T follicular helper cell (primary cell): Measurements from ENCODE around the gene ZNF416.

Experiments
- DNase-seq: peaks from one replicate; pipeline ENCODE4 v3.0.0-alpha.2; 2020; ENCODE audit warnings: low read depth
- total RNA-seq, 2 experiments: gene quantifications; one replicate each; lab custom pipeline; 2026; lab: John Stamatoyannopoulos, UW

The ZNF416 gene
- total RNA-seq = 10.9 to 18.4 reads per million in 2 experiments

DNA sequence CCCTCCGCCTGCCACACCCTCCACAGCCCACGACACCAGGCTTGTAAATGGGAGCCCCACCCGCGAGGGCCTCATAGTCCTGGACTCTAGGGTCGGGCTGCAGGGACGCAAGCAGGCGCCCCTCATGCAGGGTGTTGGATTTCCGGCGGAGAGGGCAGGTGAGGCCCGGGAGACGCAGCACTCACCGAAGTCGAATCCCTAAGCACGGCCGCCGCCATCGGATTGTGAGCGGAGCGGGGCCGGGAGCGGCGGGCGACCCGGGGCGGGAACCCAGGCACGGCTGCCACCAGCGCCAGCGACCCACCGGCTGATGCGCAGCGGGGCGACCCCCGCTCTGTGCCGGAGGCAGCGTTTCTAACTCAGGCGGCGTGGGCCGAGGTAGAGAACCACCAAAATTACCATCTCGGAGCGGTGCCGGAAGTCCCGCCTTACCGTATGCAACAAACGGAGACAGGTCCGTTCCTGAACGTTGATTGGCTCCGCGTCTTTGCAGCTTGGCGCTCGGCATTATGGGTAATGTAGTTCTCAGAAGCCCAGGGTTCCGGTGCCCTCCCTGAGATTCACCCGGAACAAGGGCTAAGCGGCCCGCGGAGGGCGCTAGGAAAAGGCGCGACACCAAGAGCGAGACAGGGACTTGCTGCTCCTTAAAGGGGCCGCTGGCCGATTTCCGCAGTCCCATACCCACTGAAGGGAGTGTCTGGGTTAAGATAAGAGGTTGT lies at the start of gene ZNF416:
ZNF416 (minus strand) TSS at position 425 of the 719 bp plus-strand sequence; CDS start at position 218, 207 bp downstream.
- peak; percentile 94 for DNase-seq

- DNase-seq = no peak
Measured at GRCh38 chr19:57623091-57623490, 44.4 kb upstream of the ZNF416 start.

- no peak for DNase-seq
Measured at GRCh38 chr19:57620673-57621348, 42.1 kb upstream of the ZNF416 start.

GRCh38 chr19:57615346-57615745 lies 36.6 kb upstream of the ZNF416 start:
- DNase-seq = no peak

DNA sequence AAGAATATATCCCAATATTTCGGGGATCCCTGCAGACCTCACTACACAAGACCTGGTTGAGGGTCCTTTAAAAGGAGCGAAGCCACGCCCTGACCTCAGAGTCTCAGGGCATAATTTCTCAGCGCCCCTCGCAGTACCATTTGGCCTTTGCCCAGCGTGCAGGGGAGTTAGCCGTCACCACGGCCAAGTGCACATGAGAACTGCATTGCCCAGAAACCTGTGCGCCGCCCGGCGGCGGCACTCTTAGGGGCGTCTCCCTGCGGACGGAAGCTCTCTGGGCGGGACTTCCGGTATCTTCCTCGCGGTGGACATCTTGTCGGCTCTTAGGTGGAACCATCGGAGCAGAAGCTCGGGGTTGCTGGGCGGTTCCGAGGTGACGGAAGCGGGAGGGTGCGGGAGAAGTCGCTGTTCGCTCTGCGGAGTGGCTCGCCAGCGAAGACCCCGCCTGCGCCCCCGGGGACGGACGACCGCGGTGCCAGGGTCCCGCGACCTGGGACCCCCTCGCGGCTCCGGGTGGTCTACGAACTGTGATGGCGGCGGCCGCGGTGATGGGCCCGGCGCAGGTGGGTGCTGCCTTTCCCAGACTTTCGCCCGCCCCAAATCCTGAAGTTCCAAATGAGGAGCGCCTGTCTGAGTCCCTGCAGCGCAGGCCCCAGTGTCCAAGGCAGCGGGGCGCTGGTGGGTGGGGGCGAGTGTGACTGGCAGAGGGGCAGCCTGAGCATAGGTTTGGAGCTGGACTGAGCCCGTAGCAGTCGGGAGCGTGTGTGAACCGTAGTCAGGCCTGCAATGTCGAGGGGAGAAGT lies 35.4 kb upstream of the ZNF416 start, which contains the start of gene ZNF134:
ZNF134 (plus strand) TSS at position 302 of the 803 bp plus-strand sequence. CDS start 5,227 bp downstream, outside the sequence.
- DNase-seq = peak; percentile 80

DNA sequence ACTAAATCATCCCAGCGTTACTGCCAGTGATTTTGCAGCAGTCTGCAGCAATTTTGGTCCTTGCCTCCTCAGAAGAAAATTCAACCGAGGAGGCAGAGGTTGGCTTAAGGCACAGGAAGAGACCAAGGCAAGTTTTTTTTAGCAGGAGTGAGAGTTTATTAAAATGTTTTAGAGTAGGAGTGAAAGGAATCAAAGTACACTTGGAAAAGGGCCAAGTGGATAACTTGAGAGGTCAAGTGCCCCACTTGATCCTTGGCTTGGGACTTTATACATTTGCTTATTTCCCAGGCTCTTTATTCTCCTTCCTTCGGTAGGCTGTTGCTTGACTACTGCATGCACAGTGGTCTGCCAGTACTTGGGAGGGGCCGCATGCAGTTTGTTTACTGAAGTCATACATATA lies 32.4 kb upstream of the ZNF416 start:
- no peak for DNase-seq

GRCh38 chr19:57606931-57607330 lies 28.2 kb upstream of the ZNF416 start:
- DNase-seq = no peak

DNA sequence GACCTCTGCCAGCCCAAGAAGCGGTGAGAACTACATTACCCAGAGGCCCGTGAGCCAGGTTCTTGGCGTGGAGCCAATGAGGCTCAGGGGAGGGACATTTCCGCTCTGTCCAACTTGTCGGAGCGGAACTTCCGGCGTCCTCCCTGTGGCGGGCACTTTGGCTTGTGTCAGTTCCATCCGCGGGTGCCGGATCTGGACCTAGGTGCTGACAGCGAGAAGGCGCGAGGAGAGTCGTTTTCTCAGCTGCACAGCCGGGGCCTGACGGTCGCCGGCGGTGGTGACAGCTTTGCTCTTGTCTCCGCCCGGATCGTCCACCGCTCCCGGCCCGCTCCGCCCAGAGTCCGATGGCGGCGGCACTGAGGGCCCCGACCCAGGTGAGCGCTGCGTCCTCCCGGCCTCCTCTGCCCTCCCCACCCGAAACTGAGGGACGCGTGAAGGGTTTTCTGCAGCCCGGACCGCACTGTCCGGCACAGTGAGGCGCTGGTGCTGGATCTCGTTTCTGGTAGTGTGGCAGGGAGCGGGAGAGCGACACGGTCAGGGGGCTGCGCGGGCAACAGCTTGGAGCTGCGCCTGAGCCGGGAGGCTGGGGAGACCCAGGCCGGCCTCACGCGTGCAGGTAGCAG lies 21.2 kb upstream of the ZNF416 start, which contains the start of gene ZNF530:
ZNF530 (plus strand) TSS at position 125 of the 623 bp plus-strand sequence. CDS start 4,461 bp downstream, outside the sequence.
- peak; percentile 60 for DNase-seq

DNA sequence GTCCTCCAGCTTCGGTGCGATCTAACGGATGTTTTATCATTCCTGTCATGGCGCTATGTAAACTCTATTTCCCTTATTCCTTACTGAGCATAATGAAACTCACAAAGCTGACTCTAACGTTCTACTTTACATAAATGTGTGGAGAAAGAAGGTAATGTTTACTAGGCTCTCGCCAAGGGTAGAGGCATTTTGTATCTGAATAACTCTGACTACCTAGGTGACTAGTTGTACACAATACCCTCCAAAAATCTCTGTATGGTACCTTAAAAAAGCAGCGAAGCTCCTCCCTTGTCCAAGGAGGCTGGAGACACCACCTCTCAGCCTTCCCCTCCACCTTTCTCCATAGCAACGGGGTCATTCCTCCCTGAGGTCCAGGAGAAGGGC lies 20.7 kb upstream of the ZNF416 start:
- no peak for DNase-seq

- no peak for DNase-seq
Measured at GRCh38 chr19:57587529-57587928, 8.8 kb upstream of the ZNF416 start.

GRCh38 chr19:57583521-57584416 lies 5.1 kb upstream of the ZNF416 start, which contains the start of gene ZIK1:
ZIK1 (plus strand) TSS chr19:57584145; CDS start chr19:57584357, 212 bp downstream.
- DNase-seq = peak; percentile 79

- no peak for DNase-seq
Measured at GRCh38 chr19:57583104-57583520, 4.4 kb upstream of the ZNF416 start.

- no peak for DNase-seq
Measured at GRCh38 chr19:57576661-57577060, 2.0 kb downstream of the ZNF416 start.

DNA sequence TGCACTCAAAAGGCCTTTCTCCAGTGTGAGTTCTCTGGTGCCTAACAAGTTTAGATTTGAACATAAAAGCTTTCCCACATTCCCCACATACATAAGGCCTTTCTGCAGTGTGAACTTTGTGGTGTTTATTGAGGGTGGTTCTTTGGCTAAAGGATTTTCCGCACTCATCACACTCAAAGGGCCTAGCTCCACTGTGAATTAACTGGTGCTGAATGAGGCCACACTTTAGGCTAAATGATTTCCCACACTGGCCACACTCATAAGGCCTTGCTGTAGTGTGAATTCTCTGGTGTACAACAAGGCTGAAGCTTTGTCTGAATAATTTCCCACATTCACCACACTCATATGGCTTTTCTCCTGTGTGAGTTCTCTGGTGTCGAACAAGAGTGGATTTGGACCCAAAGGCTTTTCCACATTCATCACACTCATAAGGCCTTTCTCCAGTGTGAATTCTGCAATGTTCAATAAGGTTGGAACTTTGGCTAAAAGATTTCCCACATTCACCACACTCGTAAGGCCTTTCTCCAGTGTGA lies 6.2 kb downstream of the ZNF416 start:
- DNase-seq = no peak

DNA sequence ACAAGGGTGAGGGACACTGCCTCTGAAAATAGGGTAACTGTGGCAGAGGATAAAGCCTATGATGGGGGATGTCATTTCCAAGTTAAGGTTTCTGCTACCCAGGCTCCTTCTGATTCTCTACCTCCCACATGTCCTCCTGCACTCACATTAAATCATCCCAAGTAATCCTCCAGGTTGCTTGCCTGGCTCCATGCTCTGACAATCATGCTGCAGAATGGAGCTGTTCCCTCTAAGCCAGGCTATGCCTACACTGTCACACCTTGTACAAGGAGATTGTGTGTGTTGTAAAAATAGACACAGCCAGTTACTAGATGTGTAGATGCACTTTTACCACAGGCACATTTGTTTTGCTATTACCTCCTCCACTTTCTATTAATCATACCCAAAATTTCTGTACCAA lies 8.0 kb downstream of the ZNF416 start:
- DNase-seq = no peak

- DNase-seq = no peak
Measured at GRCh38 chr19:57566396-57567265, 12.1 kb downstream of the ZNF416 start.

DNA sequence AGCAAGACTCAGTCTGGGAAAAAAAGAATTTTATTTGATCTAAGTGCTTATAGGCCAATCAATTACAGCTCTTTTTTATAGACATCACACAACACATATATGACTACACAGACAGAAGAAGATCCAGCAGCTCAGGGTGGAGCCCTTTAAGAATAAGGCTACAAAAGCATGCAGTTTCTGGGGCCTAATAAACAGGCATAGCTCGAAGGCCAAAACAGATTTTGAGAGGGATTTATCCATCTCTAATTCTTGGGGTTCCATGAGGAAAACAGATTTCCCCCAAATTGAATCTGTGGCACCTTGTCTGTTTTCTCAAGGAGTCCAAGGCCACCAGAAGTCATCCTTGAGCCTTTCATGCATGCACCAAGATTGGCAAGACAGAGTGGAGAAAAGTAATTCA lies 15.2 kb downstream of the ZNF416 start:
- no peak for DNase-seq

DNA sequence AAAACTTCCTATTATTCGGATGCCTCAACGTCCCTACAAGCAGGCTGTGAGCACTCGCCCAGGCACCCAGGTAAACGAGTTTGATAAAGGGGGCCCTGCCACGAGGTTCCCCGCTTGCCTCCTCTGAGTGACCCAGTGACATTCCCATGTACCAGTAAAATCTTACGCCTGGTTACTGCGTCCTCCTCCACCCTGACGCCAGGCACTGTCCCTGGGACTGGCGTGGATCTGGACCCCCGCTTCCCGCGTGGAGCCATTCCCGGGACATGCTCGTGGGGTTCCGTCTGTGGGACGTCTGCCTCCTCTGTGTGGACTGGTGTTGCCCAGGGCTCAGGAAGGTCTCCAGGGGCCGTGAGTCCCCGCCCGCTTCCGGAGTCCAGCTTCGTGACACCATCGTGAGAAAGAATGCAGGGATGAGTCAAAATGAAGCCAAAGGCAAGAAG lies 18.6 kb downstream of the ZNF416 start:
- DNase-seq = no peak

- DNase-seq = peak; percentile 79
Measured at GRCh38 chr19:57559404-57560025, 19.2 kb downstream of the ZNF416 start, which contains the start of gene ZNF550. ZNF550 (minus strand) TSS chr19:57559863; CDS start chr19:57559682, 181 bp downstream.
